Ecto neural progenitor cell (in vitro differentiated cells): Measurements from ENCODE around the gene PLAAT5.

Experiments
- DNase-seq: peaks from one replicate; pipeline ENCODE4 v3.0.0-alpha.2; 2018; ENCODE audit warnings: low spot score

The PLAAT5 gene

GRCh38 chr11:63512816-63513215 is 21.8 kb upstream of the PLAAT5 start:
- DNase-seq, result no peak

- no peak for DNase-seq
Observed at GRCh38 chr11:63511048-63511748, 20.2 kb upstream of the PLAAT5 start.

- DNase-seq, result no peak
Observed at GRCh38 chr11:63510360-63511047, 19.5 kb upstream of the PLAAT5 start.

GRCh38 chr11:63508745-63509144 is 17.8 kb upstream of the PLAAT5 start:
- DNase-seq, result no peak

GRCh38 chr11:63508009-63508408 is 17.0 kb upstream of the PLAAT5 start:
- no peak for DNase-seq

- DNase-seq, result no peak
Observed at GRCh38 chr11:63507511-63507910, 16.5 kb upstream of the PLAAT5 start.

- DNase-seq, result no peak
Observed at GRCh38 chr11:63506876-63507275, 15.9 kb upstream of the PLAAT5 start.

GRCh38 chr11:63505857-63506528 is 15.0 kb upstream of the PLAAT5 start, which contains the start of gene LGALS12:
Gene LGALS12 (plus strand): TSS chr11:63506084. CDS start chr11:63506459, 375 bp downstream.
- DNase-seq, result no peak

GRCh38 chr11:63504933-63505586 is 14.1 kb upstream of the PLAAT5 start:
- no peak for DNase-seq

GRCh38 chr11:63504054-63504453 is 13.1 kb upstream of the PLAAT5 start:
- no peak for DNase-seq

- no peak for DNase-seq
Observed at GRCh38 chr11:63503492-63503891, 12.5 kb upstream of the PLAAT5 start.

- no peak for DNase-seq
Observed at GRCh38 chr11:63502252-63502820, 11.4 kb upstream of the PLAAT5 start.

GRCh38 chr11:63501236-63501635 is 10.3 kb upstream of the PLAAT5 start:
- DNase-seq, result no peak

- no peak for DNase-seq
Observed at GRCh38 chr11:63499874-63500273, 8.9 kb upstream of the PLAAT5 start.

- DNase-seq, result no peak
Observed at GRCh38 chr11:63494975-63495374, 4.0 kb upstream of the PLAAT5 start.

- no peak for DNase-seq
Observed at GRCh38 chr11:63493127-63493526, 2.2 kb upstream of the PLAAT5 start.

- DNase-seq, result no peak
Observed at GRCh38 chr11:63492441-63492840, 1.5 kb upstream of the PLAAT5 start.

- no peak for DNase-seq
Observed at GRCh38 chr11:63491636-63492372, 837 bp upstream of the PLAAT5 start.

- DNase-seq, result no peak
Observed at GRCh38 chr11:63491240-63491587, 247 bp upstream of the PLAAT5 start.

- no peak for DNase-seq
Observed at GRCh38 chr11:63489879-63490278, 1.1 kb downstream of the PLAAT5 start.

- DNase-seq, result no peak
Observed at GRCh38 chr11:63488789-63489188, 2.2 kb downstream of the PLAAT5 start.

GRCh38 chr11:63485777-63486176 is 5.2 kb downstream of the PLAAT5 start:
- no peak for DNase-seq
